Mesothelial cell of epicardium (in vitro differentiated cells): ENCODE measurements around the gene EEFSEC. TPM values are rescaled to one million over a fixed set of nuclear protein-coding genes. Genes with fewer than 3 reads are reported as not detected.

ENCODE experiments used
- DNase-seq, 2 experiments: peaks; one replicate each; pipeline ENCODE4 v3.0.0; 2021; ENCODE audit warnings: low spot score in 2 of 2; ENCODE audit not compliant: unreplicated experiment in 2 of 2
- H3K27ac Mint-ChIP-seq: 2 replicates; pipeline ENCODE4 v1.8.0; 2021; ENCODE audit warnings: mixed read lengths
- H3K27me3 Mint-ChIP-seq: 2 replicates; pipeline ENCODE4 v1.8.0; 2021; ENCODE audit warnings: low read depth, mixed read lengths
- H3K36me3 Mint-ChIP-seq: 2 replicates; pipeline ENCODE4 v1.8.0; 2021; ENCODE audit warnings: mixed read lengths
- H3K4me1 Mint-ChIP-seq: 2 replicates; pipeline ENCODE4 v1.8.0; 2021; ENCODE audit warnings: mixed read lengths
- H3K4me3 Mint-ChIP-seq: 2 replicates; pipeline ENCODE4 v1.8.0; 2021; ENCODE audit warnings: mild to moderate bottlenecking, moderate library complexity, mixed read lengths
- H3K9me3 Mint-ChIP-seq: 2 replicates; pipeline ENCODE4 v1.8.0; 2021; ENCODE audit warnings: mixed read lengths
- CTCF ChIP-seq: fragments of 200-600 bp; sonication (generic); IDR thresholded peaks from one replicate; pipeline ENCODE4 v1.5.0; 2021; ENCODE audit warnings: antibody characterized with exemption; ENCODE audit not compliant: unreplicated experiment
- total RNA-seq: library from RNA; stranded (reverse); gene quantifications from 3 replicates; pipeline ENCODE4 v1.2.1, GENCODE V29; 2021

The EEFSEC gene
- total RNA-seq, 1 donor from 2014 or later = 19.4 TPM

- DNase-seq = no peak
- H3K27me3 Mint-ChIP-seq = no peaks in the 10 kb centered on the region
- no peak overlapping the region for H3K27ac Mint-ChIP-seq
- TF ChIP-seq CTCF = no peak
- H3K4me1 Mint-ChIP-seq = peaks cover 26% of the 10 kb centered on the region
- no peaks in the 10 kb centered on the region for H3K9me3 Mint-ChIP-seq
- peaks cover 4% of the 10 kb centered on the region for H3K36me3 Mint-ChIP-seq
- no peak overlapping the region for H3K4me3 Mint-ChIP-seq
Observed at GRCh38 chr3:128374746-128375445, 221.6 kb downstream of the EEFSEC start.

GRCh38 chr3:128376516-128376915 lies 223.2 kb downstream of the EEFSEC start:
- TF ChIP-seq CTCF = no peak
- H3K27me3 Mint-ChIP-seq = no peaks in the 10 kb centered on the region
- no peaks in the 10 kb centered on the region for H3K9me3 Mint-ChIP-seq
- DNase-seq = no peak
- peaks cover 42% of the 10 kb centered on the region for H3K4me1 Mint-ChIP-seq
- H3K36me3 Mint-ChIP-seq = peaks cover 4% of the 10 kb centered on the region
- no peak overlapping the region for H3K4me3 Mint-ChIP-seq
- no peak overlapping the region for H3K27ac Mint-ChIP-seq

GRCh38 chr3:128378631-128379347 lies 225.5 kb downstream of the EEFSEC start:
- no peak for TF ChIP-seq CTCF
- Mint-ChIP-seq H3K4me1 (peaks cover 65% of the 10 kb centered on the region), H3K27me3 (no peaks in the 10 kb centered on the region), H3K36me3 (no peaks in the 10 kb centered on the region), H3K4me3 (no peak overlapping the region), H3K27ac (peak overlapping the region; percentile 90), H3K9me3 (no peaks in the 10 kb centered on the region)
- no peak for DNase-seq

- no peak for DNase-seq
- Mint-ChIP-seq H3K36me3 (no peaks in the 10 kb centered on the region), H3K4me3 (no peak overlapping the region), H3K4me1 (peaks cover 73% of the 10 kb centered on the region), H3K27me3 (no peaks in the 10 kb centered on the region), H3K27ac (peak overlapping the region; percentile 90), H3K9me3 (no peaks in the 10 kb centered on the region)
- no peak for TF ChIP-seq CTCF
Observed at GRCh38 chr3:128379367-128380160, 226.3 kb downstream of the EEFSEC start.

GRCh38 chr3:128380295-128380694 lies 227.0 kb downstream of the EEFSEC start:
- Mint-ChIP-seq H3K4me1 (peaks cover 80% of the 10 kb centered on the region), H3K27me3 (no peaks in the 10 kb centered on the region), H3K27ac (no peak overlapping the region), H3K9me3 (no peaks in the 10 kb centered on the region), H3K36me3 (no peaks in the 10 kb centered on the region), H3K4me3 (no peak overlapping the region)
- TF ChIP-seq CTCF = no peak
- no peak for DNase-seq
